Measurements from ENCODE around the gene EFCAB8.
"Not testable (repeated sequence)": the region's sequence is repeated elsewhere in the genome, so short reads cannot be mapped to it uniquely, and the experiment has no call there.

Gene EFCAB8

DNA sequence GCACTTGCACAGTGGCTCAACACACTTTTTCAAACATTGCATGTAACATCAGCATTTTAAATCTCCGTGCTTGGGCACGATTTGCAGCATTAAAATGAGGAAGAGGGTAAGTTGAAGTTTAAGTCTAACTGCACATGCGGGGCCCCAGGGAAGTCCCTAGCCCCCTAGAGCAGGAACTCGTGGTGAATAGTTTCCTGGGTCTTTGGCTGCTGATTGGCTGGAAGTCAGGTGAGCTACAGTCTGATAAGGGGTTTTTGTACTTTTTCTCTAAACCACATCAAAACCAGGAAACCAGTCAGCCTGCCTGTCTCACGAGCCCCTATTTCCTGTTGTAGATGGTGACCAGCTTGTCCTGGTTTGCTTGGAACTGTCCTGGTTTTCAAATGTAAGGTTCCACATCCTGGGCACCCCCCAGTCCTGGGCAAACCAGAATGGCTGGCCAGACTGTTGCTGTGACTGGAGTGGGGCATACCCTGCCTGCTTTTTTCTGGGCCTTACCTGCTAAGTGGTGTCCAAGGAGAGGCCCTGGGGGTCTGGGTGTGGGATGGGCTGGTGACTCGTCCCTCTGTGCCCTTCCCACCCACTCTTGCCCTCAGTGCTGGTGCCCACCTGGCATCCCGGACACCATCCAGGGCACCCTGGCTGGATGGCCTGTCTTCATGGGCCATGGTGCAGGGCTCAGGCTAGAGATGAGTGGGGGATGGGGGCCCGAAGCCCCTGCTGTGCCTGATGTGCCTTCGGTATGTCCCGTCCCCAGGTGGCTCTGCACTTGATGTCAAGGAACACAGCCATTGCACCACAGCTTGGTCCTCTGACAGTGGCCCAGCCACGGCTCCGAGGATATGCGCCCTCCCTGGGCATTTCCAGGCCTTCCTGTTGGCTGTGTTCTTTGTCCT lies 113.7 kb downstream of the EFCAB8 start:
- POLR2A ChIA-PET (ENCODE audit: low non-redundant PET), result no interaction called here
- CTCF ChIA-PET, result interaction anchor here (1.1 to 1.4 kb wide), 2 partner anchors 14 to 327 kb away, joined by 4 to 6 read pairs; no protein-coding TSS in a partner anchor
- TF ChIP-seq, protein P1, sequence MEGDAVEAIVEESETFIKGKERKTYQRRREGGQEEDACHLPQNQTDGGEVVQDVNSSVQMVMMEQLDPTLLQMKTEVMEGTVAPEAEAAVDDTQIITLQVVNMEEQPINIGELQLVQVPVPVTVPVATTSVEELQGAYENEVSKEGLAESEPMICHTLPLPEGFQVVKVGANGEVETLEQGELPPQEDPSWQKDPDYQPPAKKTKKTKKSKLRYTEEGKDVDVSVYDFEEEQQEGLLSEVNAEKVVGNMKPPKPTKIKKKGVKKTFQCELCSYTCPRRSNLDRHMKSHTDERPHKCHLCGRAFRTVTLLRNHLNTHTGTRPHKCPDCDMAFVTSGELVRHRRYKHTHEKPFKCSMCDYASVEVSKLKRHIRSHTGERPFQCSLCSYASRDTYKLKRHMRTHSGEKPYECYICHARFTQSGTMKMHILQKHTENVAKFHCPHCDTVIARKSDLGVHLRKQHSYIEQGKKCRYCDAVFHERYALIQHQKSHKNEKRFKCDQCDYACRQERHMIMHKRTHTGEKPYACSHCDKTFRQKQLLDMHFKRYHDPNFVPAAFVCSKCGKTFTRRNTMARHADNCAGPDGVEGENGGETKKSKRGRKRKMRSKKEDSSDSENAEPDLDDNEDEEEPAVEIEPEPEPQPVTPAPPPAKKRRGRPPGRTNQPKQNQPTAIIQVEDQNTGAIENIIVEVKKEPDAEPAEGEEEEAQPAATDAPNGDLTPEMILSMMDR (conservative IDR thresholded peaks at IDR 0.05; ENCODE audit: low read depth), result no peak
- H3K27ac ChIP-seq, result no peak overlapping the region
- DNase-seq (ENCODE audit: low spot score), result no peak

GRCh38 chr20:32973077-32973717 lies 114.5 kb downstream of the EFCAB8 start:
- ChIA-PET POLR2A (ENCODE audit: low non-redundant PET) (no interaction called here), CTCF (interaction anchor here (1.1 to 1.4 kb wide), 2 partner anchors 13 to 326 kb away, joined by 4 to 6 read pairs; no protein-coding TSS in a partner anchor)
- H3K27ac ChIP-seq, result no peak overlapping the region
- DNase-seq (ENCODE audit: low spot score), result no peak
- TF ChIP-seq, protein P1 (conservative IDR thresholded peaks at IDR 0.05; ENCODE audit: low read depth), result no peak

GRCh38 chr20:32974204-32975064 lies 115.7 kb downstream of the EFCAB8 start:
- POLR2A ChIA-PET (ENCODE audit: low non-redundant PET); H3K27ac ChIP-seq; DNase-seq (ENCODE audit: low spot score): not testable (repeated sequence)
- CTCF ChIA-PET, result interaction anchor here (0.6 kb wide), 2 partner anchors 300 to 344 kb away, joined by 6 to 8 read pairs; partner anchors contain the start of gene C20orf203

- CTCF ChIA-PET, result interaction anchor here (0.7 kb wide), 1 partner anchor 299 kb away, joined by 3 read pairs; no protein-coding TSS in a partner anchor
- H3K27ac ChIP-seq; DNase-seq (ENCODE audit: low spot score); POLR2A ChIA-PET (ENCODE audit: low non-redundant PET): not testable (repeated sequence)
Measured at GRCh38 chr20:32975121-32975520, 116.4 kb downstream of the EFCAB8 start.

- DNase-seq (ENCODE audit: low spot score), result no peak
- no peak overlapping the region for H3K27ac ChIP-seq
- TF ChIP-seq, protein P1 (conservative IDR thresholded peaks at IDR 0.05; ENCODE audit: low read depth), result no peak
- ChIA-PET POLR2A (ENCODE audit: low non-redundant PET) (no interaction called here), CTCF (interaction anchor here (0.6 to 1.1 kb wide), 3 partner anchors 55 to 832 kb away, joined by 3 to 7 read pairs (median 3); no protein-coding TSS in a partner anchor)
Measured at GRCh38 chr20:32975698-32976674, 117.3 kb downstream of the EFCAB8 start.

DNA sequence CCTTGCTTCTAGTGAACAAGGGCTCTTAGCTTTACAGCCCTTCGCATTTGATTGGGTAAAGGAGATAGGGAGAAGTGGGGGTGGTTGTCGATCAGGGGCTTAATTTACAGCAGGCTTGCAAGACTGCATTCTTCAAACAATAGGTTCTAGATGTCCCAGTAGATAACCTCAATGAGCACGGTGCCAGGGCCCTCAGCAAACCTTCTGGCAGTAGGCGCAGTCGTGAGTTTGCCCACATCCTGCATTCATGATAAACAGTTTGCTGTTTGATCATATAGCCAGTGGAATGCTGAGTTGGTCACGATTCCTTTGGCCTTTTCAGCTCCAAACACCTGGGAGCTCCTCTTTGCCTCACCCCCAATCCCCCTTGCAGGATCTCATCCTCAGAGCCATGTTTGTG lies 118.0 kb downstream of the EFCAB8 start:
- H3K27ac ChIP-seq, result no peak overlapping the region
- TF ChIP-seq, protein P1 (conservative IDR thresholded peaks at IDR 0.05; ENCODE audit: low read depth), result no peak
- no peak for DNase-seq (ENCODE audit: low spot score)
- CTCF ChIA-PET, result interaction anchor here (0.6 to 1.1 kb wide), 2 partner anchors 56 to 832 kb away, joined by 3 to 7 read pairs; no protein-coding TSS in a partner anchor
- POLR2A ChIA-PET (ENCODE audit: low non-redundant PET), result no interaction called here
